Measurements from ENCODE around the gene EMSY. TPM values are rescaled to one million over a fixed set of nuclear protein-coding genes. Genes with fewer than 3 reads are reported as not detected.

The EMSY gene
- total and polyA plus RNA-seq, 7 donors, result 5.8 to 17.2 (median 12.7) TPM

- no peaks in the 10 kb centered on the region for H3K27me3 ChIP-seq (ENCODE audit: insufficient read depth in 3 of 3, low read length in 2 of 3)
- no peak overlapping the region for H3K4me3 ChIP-seq
- no peaks in the 10 kb centered on the region for H3K4me1 ChIP-seq
- no peak overlapping the region for H3K27ac ChIP-seq
- H3K36me3 ChIP-seq (ENCODE audit: insufficient read depth in 1 of 2, low read depth in 1 of 2), result peaks cover 3 to 8% of the 10 kb centered on the region in 2 donors
- TF ChIP-seq CTCF (IDR thresholded peaks at IDR 0.05), result no peak
- DNase-seq (no peak), ATAC-seq (no peak)
- no peaks in the 10 kb centered on the region for H3K9me3 ChIP-seq
- intact Hi-C loops (cut with DNase I), result no loop called here
- 97 to 99% (median 97%) methylated on average over 2 of the region's 2 CpGs for WGBS, 3 donors
Observed at GRCh38 chr11:76506833-76507232, 62.0 kb downstream of the EMSY start.

- TF ChIP-seq CTCF (IDR thresholded peaks at IDR 0.05), result no peak
- Histone ChIP-seq H3K9me3 (no peaks in the 10 kb centered on the region), H3K27me3 (ENCODE audit: insufficient read depth in 3 of 3, low read length in 2 of 3) (no peaks in the 10 kb centered on the region), H3K4me3 (no peak overlapping the region), H3K4me1 (no peaks in the 10 kb centered on the region), H3K27ac (no peak overlapping the region), H3K36me3 (ENCODE audit: insufficient read depth in 1 of 2, low read depth in 1 of 2) (peaks cover 3 to 7% of the 10 kb centered on the region in 2 donors)
- DNase-seq (peak in 1 of 2 donors; percentile 26), ATAC-seq (peak in 1 of 4 donors; percentile 22)
- whole genome bisulfite sequencing, 3 donors, result 87 to 93% (median 89%) methylated on average over 5 of the region's 5 CpGs
- intact Hi-C loops (cut with DNase I), result loop anchor here in 1 of 2 donors (5.0 kb wide), 1 partner anchor 303 kb away; the partner anchor contains the start of gene WNT11
Observed at GRCh38 chr11:76510060-76511047, 65.5 kb downstream of the EMSY start.

GRCh38 chr11:76512851-76513653 is 68.2 kb downstream of the EMSY start:
- peaks cover 3 to 24% of the 10 kb centered on the region in 2 donors for H3K36me3 ChIP-seq (ENCODE audit: insufficient read depth in 1 of 2, low read depth in 1 of 2)
- H3K27me3 ChIP-seq (ENCODE audit: insufficient read depth in 3 of 3, low read length in 2 of 3), result no peaks in the 10 kb centered on the region
- no peak for DNase-seq
- TF ChIP-seq CTCF (IDR thresholded peaks at IDR 0.05), result peak; percentile 36
- H3K9me3 ChIP-seq, result no peaks in the 10 kb centered on the region
- H3K4me1 ChIP-seq, result no peaks in the 10 kb centered on the region
- WGBS, 3 donors, result 59 to 69% (median 67%) methylated on average over 1 of the region's 1 CpG
- no peak overlapping the region for H3K4me3 ChIP-seq
- intact Hi-C loops (cut with DNase I), result loop anchor here in 1 of 2 donors (5.0 kb wide), 1 partner anchor 306 kb away; the partner anchor contains the start of gene WNT11
- ATAC-seq, result no peak
- no peak overlapping the region for H3K27ac ChIP-seq

- no peak for TF ChIP-seq CTCF (IDR thresholded peaks at IDR 0.05)
- 93 to 96% (median 95%) methylated on average over 3 of the region's 3 CpGs for WGBS, 3 donors
- no peak overlapping the region for H3K4me3 ChIP-seq
- no peak for ATAC-seq
- H3K9me3 ChIP-seq, result no peaks in the 10 kb centered on the region
- DNase-seq, result no peak
- no peaks in the 10 kb centered on the region for H3K4me1 ChIP-seq
- H3K36me3 ChIP-seq (ENCODE audit: insufficient read depth in 1 of 2, low read depth in 1 of 2), result peaks cover under 1 to 24% of the 10 kb centered on the region in 2 donors
- no peak overlapping the region for H3K27ac ChIP-seq
- intact Hi-C loops (cut with DNase I), result loop anchor here in 1 of 2 donors (5.0 kb wide), 1 partner anchor 306 kb away; the partner anchor contains the start of gene WNT11
- H3K27me3 ChIP-seq (ENCODE audit: insufficient read depth in 3 of 3, low read length in 2 of 3), result no peaks in the 10 kb centered on the region
Observed at GRCh38 chr11:76513654-76514034, 68.8 kb downstream of the EMSY start.
